GM23338 (cell line): ENCODE measurements around the gene STIM1. TPM values are rescaled to one million over a fixed set of nuclear protein-coding genes. Genes with fewer than 3 reads are reported as not detected.

Experiments
- ATAC-seq: fragments of 200-7000 bp; cut with Tn5 transposase; 3 replicates; pipeline ENCODE4 v1.9.1; 2020
- DNase-seq: peaks from one replicate; pipeline ENCODE4 v3.0.0-alpha.2; 2015; ENCODE audit warnings: low spot score
- H2AFZ ChIP-seq: fragments of 200-600 bp; sonication (generic); 2 replicates; pipeline ENCODE4 v1.8.0; 2016; ENCODE audit warnings: antibody characterized with exemption, mild to moderate bottlenecking, moderate library complexity
- H3F3A ChIP-seq: fragments of 200-600 bp; sonication (generic); replicated peaks from 2 replicates; pipeline ENCODE4 v1.8.0; 2017; ENCODE audit warnings: antibody characterized with exemption, mixed run types, low read depth
- H3K27ac ChIP-seq: fragments of 200-600 bp; sonication (generic); 2 replicates; pipeline ENCODE4 v1.6.1; 2016; ENCODE audit warnings: low read depth
- H3K27me3 ChIP-seq: fragments of 200-600 bp; sonication (generic); 2 replicates; pipeline ENCODE4 v1.8.0; 2016; ENCODE audit warnings: mild to moderate bottlenecking, mixed run types, moderate library complexity; ENCODE audit not compliant: insufficient read depth
- H3K36me3 ChIP-seq: fragments of 200-600 bp; sonication (generic); 2 replicates; pipeline ENCODE4 v1.8.0; 2016; ENCODE audit warnings: mild to moderate bottlenecking; ENCODE audit not compliant: insufficient read depth
- H3K4me1 ChIP-seq: fragments of 200-600 bp; sonication (generic); 2 replicates; pipeline ENCODE4 v1.8.0; 2016; ENCODE audit warnings: mild to moderate bottlenecking, moderate library complexity; ENCODE audit not compliant: insufficient read depth
- H3K4me2 ChIP-seq: fragments of 200-600 bp; sonication (generic); 2 replicates; pipeline ENCODE4 v1.7.1; 2017; ENCODE audit warnings: mixed run types
- H3K4me3 ChIP-seq: fragments of 200-600 bp; sonication (generic); 2 replicates; pipeline ENCODE4 v1.6.1; 2016; ENCODE audit warnings: mixed run types
- H3K79me2 ChIP-seq: fragments of 200-600 bp; sonication (generic); replicated peaks from 2 replicates; pipeline ENCODE4 v1.8.0; 2017; ENCODE audit warnings: mild to moderate bottlenecking; ENCODE audit not compliant: insufficient read depth
- H3K9me2 ChIP-seq: fragments of 200-600 bp; sonication (generic); 2 replicates; pipeline ENCODE4 v1.8.0; 2017; ENCODE audit not compliant: insufficient read depth
- H4K20me1 ChIP-seq: fragments of 200-600 bp; sonication (generic); replicated peaks from 2 replicates; pipeline ENCODE4 v1.8.0; 2017; ENCODE audit warnings: mild to moderate bottlenecking; ENCODE audit not compliant: insufficient read depth
- H3K27ac Mint-ChIP-seq: 2 replicates; pipeline ENCODE4 v1.8.0; 2020; ENCODE audit warnings: inconsistent platforms, mild to moderate bottlenecking, moderate library complexity, mixed read lengths
- H3K27me3 Mint-ChIP-seq: 3 replicates; pipeline ENCODE4 v1.8.0; 2022; ENCODE audit warnings: low read depth, mild to moderate bottlenecking, moderate library complexity, mixed read lengths, inconsistent platforms; ENCODE audit not compliant: insufficient read depth, poor library complexity
- H3K36me3 Mint-ChIP-seq: 3 replicates; pipeline ENCODE4 v1.8.0; 2021; ENCODE audit warnings: low read depth, mild to moderate bottlenecking, inconsistent platforms, moderate library complexity, mixed read lengths
- H3K4me1 Mint-ChIP-seq: 3 replicates; pipeline ENCODE4 v1.8.0; 2020; ENCODE audit warnings: mild to moderate bottlenecking, inconsistent platforms, mixed read lengths
- H3K4me3 Mint-ChIP-seq: 3 replicates; pipeline ENCODE4 v1.8.0; 2021; ENCODE audit warnings: moderate library complexity, mild to moderate bottlenecking, inconsistent platforms, mixed read lengths
- H3K9me3 Mint-ChIP-seq: 3 replicates; pipeline ENCODE4 v1.8.0; 2020; ENCODE audit warnings: moderate library complexity, mild to moderate bottlenecking, inconsistent platforms, mixed read lengths
- CREB1 ChIP-seq: fragments of 250-450 bp; sonication (Bioruptor Pico); IDR thresholded peaks from 2 replicates; pipeline ENCODE4 v1.5.0; 2020; ENCODE audit warnings: low read depth, mild to moderate bottlenecking, moderate library complexity
- EZH2 ChIP-seq: fragments of 200-600 bp; sonication (generic); IDR thresholded peaks from one replicate; pipeline ENCODE4 v1.8.0; 2017; ENCODE audit warnings: antibody characterized with exemption, mild to moderate bottlenecking, low read depth; ENCODE audit not compliant: unreplicated experiment
- EZH2phosphoT487 ChIP-seq: fragments of 200-600 bp; sonication (generic); IDR thresholded peaks from one replicate; pipeline ENCODE4 v1.8.1; 2018; ENCODE audit warnings: antibody characterized with exemption; ENCODE audit not compliant: unreplicated experiment
- JUNB ChIP-seq: IDR thresholded peaks from one replicate; pipeline ENCODE4 v1.6.1; 2016; ENCODE audit warnings: antibody characterized with exemption; ENCODE audit not compliant: unreplicated experiment
- POLR2AphosphoS5 ChIP-seq: IDR thresholded peaks from 2 replicates; pipeline ENCODE4 v1.6.1; 2016; ENCODE audit warnings: antibody characterized with exemption, low read depth
- REST ChIP-seq: IDR thresholded peaks from one replicate; pipeline ENCODE4 v1.6.1; 2018; ENCODE audit warnings: antibody characterized with exemption; ENCODE audit not compliant: unreplicated experiment
- STAT1 ChIP-seq: IDR thresholded peaks from one replicate; pipeline ENCODE4 v1.6.1; 2016; ENCODE audit warnings: antibody characterized with exemption; ENCODE audit not compliant: unreplicated experiment
- ZNF114 ChIP-seq: fragments of 250-450 bp; sonication (Bioruptor Pico); IDR thresholded peaks from 2 replicates; pipeline ENCODE4 v1.5.0; 2020; ENCODE audit warnings: mild to moderate bottlenecking, moderate library complexity
- ZNF462 ChIP-seq: fragments of 250-450 bp; sonication (Bioruptor Pico); IDR thresholded peaks from 2 replicates; pipeline ENCODE4 v1.5.0; 2020; ENCODE audit warnings: mild to moderate bottlenecking, moderate library complexity
- polyA plus RNA-seq: library from polyadenylated mRNA; unstranded; fragments of >200 nt; fragmentation: Nextera tagmentation; extraction: Ambion mirVana; gene quantifications from 2 replicates; pipeline ENCODE4 v1.2.1, GENCODE V29; 2016
- total RNA-seq: library from RNA; depleted of rRNA; stranded (reverse); fragments of >200 nt; shearing (Covaris generic); gene quantifications from 2 replicates; pipeline ENCODE4 v1.2.3, GENCODE V29; 2014
- TF ChIP-seq, protein P1 (sequence below), 2 experiments: fragments of 200-600 bp in 1 of 2; sonication (generic) in 1 of 2; conservative IDR thresholded peaks; 2 replicates each; pipeline versions ENCODE4 v1.5.1 to v1.6.1; 2016 to 2017; ENCODE audit warnings: antibody characterized with exemption in 2 of 2, low read depth in 2 of 2, mild to moderate bottlenecking in 2 of 2, moderate library complexity in 1 of 2

STIM1 gene
- total and polyA plus RNA-seq, 2 experiments from 2014 or later, result 3.5 to 14.0 TPM

DNA sequence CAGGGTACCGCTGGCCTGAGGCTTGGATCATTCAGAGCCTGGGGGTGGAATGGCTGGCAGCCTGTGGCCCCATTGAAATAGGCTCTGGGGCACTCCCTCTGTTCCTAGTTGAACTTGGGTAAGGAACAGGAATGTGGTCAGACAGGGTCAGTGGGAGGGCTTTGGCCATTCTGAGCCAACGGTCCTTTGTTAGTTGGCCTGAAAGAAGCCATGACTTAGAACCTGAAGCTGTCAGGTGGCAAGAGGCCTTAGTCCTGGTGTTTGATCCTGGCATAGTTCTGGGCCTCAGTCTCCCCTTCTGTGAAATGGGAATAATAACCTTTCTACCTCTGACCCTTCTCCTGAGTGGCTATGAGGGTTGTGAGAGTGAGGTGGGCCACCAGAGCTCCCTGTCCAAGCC lies 38.8 kb upstream of the STIM1 start:
- Mint-ChIP-seq H3K4me1 (peaks cover 16% of the 10 kb centered on the region), H3K27ac (no peak overlapping the region), H3K9me3 (no peaks in the 10 kb centered on the region; the same call in 2 of the 3 replicates), H3K36me3 (peaks cover 4% of the 10 kb centered on the region; the same call in 1 of the 3 replicates), H3K4me3 (no peak overlapping the region), H3K27me3 (peaks cover 6% of the 10 kb centered on the region)
- no peaks in the 10 kb centered on the region; the same call in 1 of the 2 replicates for H3K79me2 ChIP-seq
- H3K4me3 ChIP-seq, result no peak overlapping the region
- ATAC-seq, result peak; percentile 59
- no peaks in the 10 kb centered on the region for H3K27me3 ChIP-seq
- H3K36me3 ChIP-seq, result no peaks in the 10 kb centered on the region
- TF ChIP-seq EZH2phosphoT487, result no peak
- H3K9me2 ChIP-seq, result no peaks in the 10 kb centered on the region
- no peak for DNase-seq
- H3K4me2 ChIP-seq, result no peak overlapping the region
- H4K20me1 ChIP-seq, result peaks cover 4% of the 10 kb centered on the region; the same call in 1 of the 2 replicates
- no peak overlapping the region for H2AFZ ChIP-seq
- no peaks in the 10 kb centered on the region for H3K4me1 ChIP-seq
- H3K27ac ChIP-seq, result no peak overlapping the region
- no peaks in the 10 kb centered on the region for H3F3A ChIP-seq

DNA sequence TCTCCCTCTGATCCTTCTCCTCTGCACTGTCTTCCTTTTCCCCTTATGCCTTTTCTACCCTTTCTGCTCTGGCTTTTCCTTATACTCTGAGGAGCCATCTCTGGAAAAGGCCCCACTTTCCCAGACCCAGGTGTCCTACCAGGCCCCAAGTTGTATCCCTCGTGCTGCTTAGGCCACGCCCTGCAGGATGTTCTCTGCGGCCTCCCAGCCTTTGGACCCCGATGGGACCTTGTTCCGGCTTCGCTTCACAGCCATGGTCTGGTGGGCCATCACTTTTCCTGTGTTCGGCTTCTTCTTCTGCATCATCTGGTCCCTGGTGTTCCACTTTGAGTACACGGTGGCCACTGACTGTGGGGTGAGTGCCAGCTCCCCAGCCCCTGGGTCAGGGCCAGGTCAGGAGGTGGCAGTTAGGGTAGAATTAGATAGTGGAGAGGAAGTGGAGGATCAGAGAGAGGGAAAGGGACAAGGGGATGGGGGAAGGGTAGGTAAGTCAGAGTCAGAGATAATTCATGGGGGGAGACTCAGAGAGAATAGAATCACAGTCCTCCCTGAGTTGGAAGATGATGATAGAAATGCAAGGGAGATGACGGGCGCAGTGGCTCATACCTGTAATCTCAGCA lies 38.2 kb upstream of the STIM1 start:
- H3F3A ChIP-seq, result no peaks in the 10 kb centered on the region
- no peaks in the 10 kb centered on the region for H3K9me2 ChIP-seq
- Mint-ChIP-seq H3K4me1 (peaks cover 16% of the 10 kb centered on the region), H3K9me3 (no peaks in the 10 kb centered on the region; the same call in 2 of the 3 replicates), H3K27ac (peak overlapping the region; percentile 26; the same call in 1 of the 2 replicates), H3K36me3 (peaks cover 4% of the 10 kb centered on the region; the same call in 1 of the 3 replicates), H3K4me3 (no peak overlapping the region), H3K27me3 (peaks cover 6% of the 10 kb centered on the region)
- H3K27ac ChIP-seq, result no peak overlapping the region
- H2AFZ ChIP-seq, result no peak overlapping the region
- H3K4me3 ChIP-seq, result no peak overlapping the region
- H3K36me3 ChIP-seq, result no peaks in the 10 kb centered on the region
- peaks cover 4% of the 10 kb centered on the region; the same call in 1 of the 2 replicates for H4K20me1 ChIP-seq
- H3K79me2 ChIP-seq, result no peaks in the 10 kb centered on the region
- ATAC-seq (no peak), DNase-seq (no peak)
- H3K4me1 ChIP-seq, result no peaks in the 10 kb centered on the region
- H3K4me2 ChIP-seq, result no peak overlapping the region
- no peaks in the 10 kb centered on the region for H3K27me3 ChIP-seq
- TF ChIP-seq, protein P1, sequence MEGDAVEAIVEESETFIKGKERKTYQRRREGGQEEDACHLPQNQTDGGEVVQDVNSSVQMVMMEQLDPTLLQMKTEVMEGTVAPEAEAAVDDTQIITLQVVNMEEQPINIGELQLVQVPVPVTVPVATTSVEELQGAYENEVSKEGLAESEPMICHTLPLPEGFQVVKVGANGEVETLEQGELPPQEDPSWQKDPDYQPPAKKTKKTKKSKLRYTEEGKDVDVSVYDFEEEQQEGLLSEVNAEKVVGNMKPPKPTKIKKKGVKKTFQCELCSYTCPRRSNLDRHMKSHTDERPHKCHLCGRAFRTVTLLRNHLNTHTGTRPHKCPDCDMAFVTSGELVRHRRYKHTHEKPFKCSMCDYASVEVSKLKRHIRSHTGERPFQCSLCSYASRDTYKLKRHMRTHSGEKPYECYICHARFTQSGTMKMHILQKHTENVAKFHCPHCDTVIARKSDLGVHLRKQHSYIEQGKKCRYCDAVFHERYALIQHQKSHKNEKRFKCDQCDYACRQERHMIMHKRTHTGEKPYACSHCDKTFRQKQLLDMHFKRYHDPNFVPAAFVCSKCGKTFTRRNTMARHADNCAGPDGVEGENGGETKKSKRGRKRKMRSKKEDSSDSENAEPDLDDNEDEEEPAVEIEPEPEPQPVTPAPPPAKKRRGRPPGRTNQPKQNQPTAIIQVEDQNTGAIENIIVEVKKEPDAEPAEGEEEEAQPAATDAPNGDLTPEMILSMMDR (conservative IDR thresholded peaks at IDR 0.05; ENCODE audit: low read depth in 2 of 2), result no peak
- TF ChIP-seq EZH2 (no peak), POLR2AphosphoS5 (no peak), STAT1 (no peak), EZH2phosphoT487 (no peak), REST (no peak), ZNF462 (CRISPR knock-in tag) (no peak), CREB1 (CRISPR knock-in tag) (no peak), JUNB (no peak), ZNF114 (CRISPR knock-in tag) (no peak)
